ENCODE measurements around the gene BCAS3.

The BCAS3 gene

GRCh38 chr17:61081959-61082358 lies 404.3 kb downstream of the BCAS3 start:
- Histone ChIP-seq H3K27me3 (no peaks in the 10 kb centered on the region), H3K27ac (no peak overlapping the region), H3K36me3 (peaks cover 0 to 4% (median 0%) of the 10 kb centered on the region in 3 donors), H3K9me3 (no peaks in the 10 kb centered on the region), H3K4me1 (peaks cover 0 to 2% (median 0%) of the 10 kb centered on the region in 4 donors), H3K4me3 (no peak overlapping the region)
- no peak for TF ChIP-seq CTCF (IDR thresholded peaks at IDR 0.05)
- intact Hi-C loops (cut with DNase I; ENCODE audit: low total_unique reads), result no loop called here
- no peak for DNase-seq

- Histone ChIP-seq H3K36me3 (no peaks in the 10 kb centered on the region), H3K4me1 (no peaks in the 10 kb centered on the region), H3K9me3 (no peaks in the 10 kb centered on the region), H3K27ac (no peak overlapping the region), H3K27me3 (no peaks in the 10 kb centered on the region), H3K4me3 (no peak overlapping the region)
- no peak for DNase-seq
- intact Hi-C loops (cut with DNase I; ENCODE audit: low total_unique reads), result no loop called here
- no peak for TF ChIP-seq CTCF (IDR thresholded peaks at IDR 0.05)
These were observed 406.6 kb downstream of the BCAS3 start for GRCh38 chr17:61084260-61084659.

DNA sequence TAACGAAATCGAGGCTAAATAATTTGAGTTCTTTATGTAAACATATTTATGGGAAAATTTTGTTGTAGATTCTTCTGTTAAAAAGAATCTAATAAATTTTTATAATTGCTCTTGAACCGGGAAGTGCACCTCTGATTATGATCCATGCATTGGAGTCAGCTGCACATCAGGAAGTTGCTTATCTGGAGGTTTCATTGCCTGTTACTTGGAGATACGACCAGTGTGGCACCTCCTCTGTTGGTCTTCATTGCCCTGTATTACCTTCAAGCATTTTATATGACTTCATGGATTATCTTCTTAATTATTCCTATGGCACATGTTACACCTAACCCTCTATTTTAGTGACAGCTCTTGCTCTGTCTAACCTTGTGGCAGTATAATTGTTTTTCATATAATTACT lies 409.4 kb downstream of the BCAS3 start:
- no peak for DNase-seq
- intact Hi-C loops (cut with DNase I; ENCODE audit: low total_unique reads), result no loop called here
- Histone ChIP-seq H3K27ac (no peak overlapping the region), H3K36me3 (peaks cover 0 to 3% (median 0%) of the 10 kb centered on the region in 3 donors), H3K4me3 (no peak overlapping the region), H3K27me3 (no peaks in the 10 kb centered on the region), H3K9me3 (no peaks in the 10 kb centered on the region), H3K4me1 (no peaks in the 10 kb centered on the region)
- TF ChIP-seq CTCF (IDR thresholded peaks at IDR 0.05), result no peak

- Histone ChIP-seq H3K27ac (no peak overlapping the region), H3K27me3 (no peaks in the 10 kb centered on the region), H3K36me3 (peaks cover 0 to 8% (median 0%) of the 10 kb centered on the region in 3 donors), H3K4me1 (no peaks in the 10 kb centered on the region), H3K9me3 (peaks cover 0 to 5% (median 0%) of the 10 kb centered on the region in 3 donors), H3K4me3 (no peak overlapping the region)
- no peak for DNase-seq
- TF ChIP-seq CTCF (IDR thresholded peaks at IDR 0.05), result no peak
- intact Hi-C loops (cut with DNase I; ENCODE audit: low total_unique reads), result no loop called here
These were observed 410.9 kb downstream of the BCAS3 start for GRCh38 chr17:61088556-61088955.

DNA sequence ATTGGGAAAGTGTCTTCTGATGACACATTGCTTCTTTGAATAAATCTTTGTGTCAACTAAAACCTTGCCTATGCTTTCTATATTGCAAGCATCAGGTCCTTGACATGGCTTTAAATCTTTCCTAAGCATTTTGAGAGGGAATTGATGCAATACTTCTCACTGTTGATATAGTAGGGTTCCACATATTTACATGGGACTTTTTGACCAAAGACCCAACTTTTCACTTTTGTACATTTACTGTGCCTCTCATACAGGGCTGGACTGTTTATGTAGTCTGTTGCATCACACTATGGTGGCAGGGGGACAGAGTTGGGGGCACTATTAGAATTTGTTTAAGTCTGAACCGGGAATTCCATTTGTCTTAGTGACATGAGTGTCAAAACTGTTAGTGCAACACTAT lies 413.4 kb downstream of the BCAS3 start:
- intact Hi-C loops (cut with DNase I; ENCODE audit: low total_unique reads), result no loop called here
- no peaks in the 10 kb centered on the region for H3K4me1 ChIP-seq
- H3K27ac ChIP-seq, result no peak overlapping the region
- no peak for DNase-seq
- no peak overlapping the region for H3K4me3 ChIP-seq
- H3K9me3 ChIP-seq, result peaks cover 0 to 5% (median 0%) of the 10 kb centered on the region in 3 donors
- TF ChIP-seq CTCF (IDR thresholded peaks at IDR 0.05), result no peak
- H3K27me3 ChIP-seq, result no peaks in the 10 kb centered on the region
- peaks cover 0 to 8% (median 0%) of the 10 kb centered on the region in 3 donors for H3K36me3 ChIP-seq

DNA sequence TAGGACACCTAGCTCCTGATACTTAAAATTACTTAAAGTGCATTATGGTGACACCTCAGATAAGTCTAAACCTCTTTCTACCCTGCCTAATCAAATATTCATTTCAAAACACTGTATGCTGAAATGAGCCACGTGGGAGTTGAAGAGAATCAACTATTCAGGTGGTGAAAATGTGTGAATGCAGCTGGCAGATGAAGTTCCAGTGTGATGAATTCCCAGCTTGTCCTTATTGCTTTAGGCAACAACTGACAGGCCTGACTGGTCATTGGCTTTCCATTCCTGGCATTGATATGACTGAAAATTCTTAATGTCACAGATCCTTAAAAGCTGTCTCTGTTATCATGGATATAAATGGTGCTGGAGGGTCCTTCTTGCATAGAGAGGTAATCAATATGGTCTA lies 420.1 kb downstream of the BCAS3 start:
- H3K9me3 ChIP-seq, result no peaks in the 10 kb centered on the region
- intact Hi-C loops (cut with DNase I; ENCODE audit: low total_unique reads), result no loop called here
- TF ChIP-seq CTCF (IDR thresholded peaks at IDR 0.05), result no peak

More for the DNA sequence above, 420.1 kb downstream of the BCAS3 start:
- no peaks in the 10 kb centered on the region for H3K27me3 ChIP-seq
- H3K4me3 ChIP-seq, result no peak overlapping the region
- DNase-seq, result no peak
- H3K27ac ChIP-seq, result no peak overlapping the region
- H3K4me1 ChIP-seq, result peaks cover 0 to 15% (median 0%) of the 10 kb centered on the region in 4 donors
- peaks cover 0 to 4% (median 0%) of the 10 kb centered on the region in 3 donors for H3K36me3 ChIP-seq

Data from tibial artery (tissue), 4 donors.